Fibroblast of lung (primary cell): ENCODE measurements around the gene IFNL1. TPM values are rescaled to one million over a fixed set of nuclear protein-coding genes. Genes with fewer than 3 reads are reported as not detected.

Experiments
- DNase-seq, 2 donors: peaks; one replicate each; pipeline versions ENCODE4 v3.0.0 to v3.0.0-alpha.2; 2010; ENCODE audit warnings: low read depth in 2 of 2
- H2AFZ ChIP-seq: 2 replicates; pipeline ENCODE4 v1.5.1; 2012; ENCODE audit warnings: low read length, control low read depth, inconsistent platforms
- H3K27ac ChIP-seq: 2 replicates; pipeline ENCODE4 v1.5.1; 2011; ENCODE audit warnings: low read length, control low read depth; ENCODE audit not compliant: insufficient read depth
- H3K27me3 ChIP-seq: 2 replicates; pipeline ENCODE4 v1.5.1; 2011; ENCODE audit warnings: mild to moderate bottlenecking, low read length; ENCODE audit not compliant: control insufficient read depth, insufficient read depth
- H3K36me3 ChIP-seq: 2 replicates; pipeline ENCODE4 v1.5.1; 2011; ENCODE audit warnings: low read length; ENCODE audit not compliant: control insufficient read depth, insufficient read depth
- H3K4me1 ChIP-seq: 2 replicates; pipeline ENCODE4 v1.5.1; 2011; ENCODE audit warnings: low read length; ENCODE audit not compliant: control insufficient read depth, insufficient read depth; ENCODE audit errors: extremely low read depth
- H3K4me2 ChIP-seq: 2 replicates; pipeline ENCODE4 v1.5.1; 2011; ENCODE audit warnings: low read length, control low read depth; ENCODE audit not compliant: insufficient read depth; ENCODE audit errors: extremely low read depth
- H3K4me3 ChIP-seq, 4 experiments: fragments of 200-600 bp in 1 of 4; sonication (generic) in 1 of 4; replicated peaks in 1 of 4; 2 replicates each; pipeline ENCODE4 v1.5.1; 2011 to 2016; ENCODE audit warnings: low read length in 4 of 4, low read depth in 3 of 4, mild to moderate bottlenecking in 3 of 4, control low read depth in 2 of 4, inconsistent platforms in 1 of 4, mixed read lengths in 1 of 4; ENCODE audit not compliant: insufficient read depth in 1 of 4; ENCODE audit errors: control extremely low read depth in 1 of 4
- H3K79me2 ChIP-seq: 2 replicates; pipeline ENCODE4 v1.5.1; 2012; ENCODE audit warnings: mild to moderate bottlenecking, low read length, inconsistent platforms; ENCODE audit not compliant: control insufficient read depth, insufficient read depth
- H3K9ac ChIP-seq: 2 replicates; pipeline ENCODE4 v1.5.1; 2011; ENCODE audit warnings: mild to moderate bottlenecking, low read length, control low read depth; ENCODE audit not compliant: insufficient read depth
- H3K9me3 ChIP-seq: 2 replicates; pipeline ENCODE4 v1.5.1; 2012; ENCODE audit warnings: low read depth, low read length; ENCODE audit not compliant: control insufficient read depth, insufficient read depth
- H4K20me1 ChIP-seq: 2 replicates; pipeline ENCODE4 v1.5.1; 2011; ENCODE audit warnings: low read length; ENCODE audit not compliant: control insufficient read depth, insufficient read depth; ENCODE audit errors: extremely low read depth
- EZH2 ChIP-seq: IDR thresholded peaks from 2 replicates; pipeline ENCODE4 v1.5.1; 2012; ENCODE audit warnings: low read length, control low read depth, mild to moderate bottlenecking; ENCODE audit errors: missing control alignments
- polyA minus RNA-seq: library from RNA; depleted of rRNA, polyadenylated mRNA; stranded (reverse); fragments of >200 nt; gene quantifications from 2 replicates; pipeline ENCODE4 v1.2.3, GENCODE V29; 2011; ENCODE audit warnings: low replicate concordance
- polyA plus RNA-seq, 2 donors: library from polyadenylated mRNA; depleted of rRNA in 1 of 2; stranded (reverse) in 1 of 2; unstranded in 1 of 2; fragments of >200 nt; gene quantifications; 2 replicates each; pipeline ENCODE4 v1.2.1, GENCODE V29; 2011 to 2012; ENCODE audit warnings: missing spikeins in 1 of 2
- total RNA-seq: library from RNA; depleted of rRNA; stranded (reverse); fragments of >200 nt; gene quantifications from 2 replicates; pipeline ENCODE4 v1.2.1, GENCODE V29; 2014
- TF ChIP-seq, protein P1 (sequence below), 2 donors: IDR thresholded peaks in 1 of 2; conservative IDR thresholded peaks in 1 of 2; 1 replicate in 1 of 2; 2 replicates in 1 of 2; pipeline ENCODE4 v1.5.1; 2011 to 2012; ENCODE audit warnings: low read length in 2 of 2, control low read depth in 1 of 2, inconsistent platforms in 1 of 2, low read depth in 1 of 2, mild to moderate bottlenecking in 1 of 2

IFNL1 gene
- total RNA-seq (not detected in 2 replicates), polyA plus RNA-seq (not detected in 2 replicates), polyA minus RNA-seq (not detected in 2 replicates)
- polyA plus RNA-seq (2012): not detected in 2 replicates

- Histone ChIP-seq H3K9me3 (no peaks in the 10 kb centered on the region), H3K4me3 (no peak within 1 kb of the TSS), H3K4me2 (no peak within 1 kb of the TSS), H3K79me2 (no peaks in the 10 kb centered on the region), H3K36me3 (no peaks in the 10 kb centered on the region), H2AFZ (no peak within 1 kb of the TSS), H3K4me1 (no peaks in the 10 kb centered on the region), H3K27ac (no peak within 1 kb of the TSS), H3K27me3 (peaks cover 3% of the 10 kb centered on the region), H4K20me1 (no peaks in the 10 kb centered on the region), H3K9ac (no peak within 1 kb of the TSS)
- no peak for TF ChIP-seq EZH2
- TF ChIP-seq, protein P1, sequence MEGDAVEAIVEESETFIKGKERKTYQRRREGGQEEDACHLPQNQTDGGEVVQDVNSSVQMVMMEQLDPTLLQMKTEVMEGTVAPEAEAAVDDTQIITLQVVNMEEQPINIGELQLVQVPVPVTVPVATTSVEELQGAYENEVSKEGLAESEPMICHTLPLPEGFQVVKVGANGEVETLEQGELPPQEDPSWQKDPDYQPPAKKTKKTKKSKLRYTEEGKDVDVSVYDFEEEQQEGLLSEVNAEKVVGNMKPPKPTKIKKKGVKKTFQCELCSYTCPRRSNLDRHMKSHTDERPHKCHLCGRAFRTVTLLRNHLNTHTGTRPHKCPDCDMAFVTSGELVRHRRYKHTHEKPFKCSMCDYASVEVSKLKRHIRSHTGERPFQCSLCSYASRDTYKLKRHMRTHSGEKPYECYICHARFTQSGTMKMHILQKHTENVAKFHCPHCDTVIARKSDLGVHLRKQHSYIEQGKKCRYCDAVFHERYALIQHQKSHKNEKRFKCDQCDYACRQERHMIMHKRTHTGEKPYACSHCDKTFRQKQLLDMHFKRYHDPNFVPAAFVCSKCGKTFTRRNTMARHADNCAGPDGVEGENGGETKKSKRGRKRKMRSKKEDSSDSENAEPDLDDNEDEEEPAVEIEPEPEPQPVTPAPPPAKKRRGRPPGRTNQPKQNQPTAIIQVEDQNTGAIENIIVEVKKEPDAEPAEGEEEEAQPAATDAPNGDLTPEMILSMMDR (conservative IDR thresholded peaks at IDR 0.05 in 1 of 2, IDR thresholded peaks at IDR 0.05 in 1 of 2; ENCODE audit: low read depth in 1 of 2, low read length in 2 of 2): no peak
- no peak for DNase-seq
Measured at GRCh38 chr19:39296055-39296645, at the start of gene IFNL1. TSS of gene IFNL1 (plus strand) at chr19:39296407. CDS start at chr19:39296422, 15 bp downstream.

DNA sequence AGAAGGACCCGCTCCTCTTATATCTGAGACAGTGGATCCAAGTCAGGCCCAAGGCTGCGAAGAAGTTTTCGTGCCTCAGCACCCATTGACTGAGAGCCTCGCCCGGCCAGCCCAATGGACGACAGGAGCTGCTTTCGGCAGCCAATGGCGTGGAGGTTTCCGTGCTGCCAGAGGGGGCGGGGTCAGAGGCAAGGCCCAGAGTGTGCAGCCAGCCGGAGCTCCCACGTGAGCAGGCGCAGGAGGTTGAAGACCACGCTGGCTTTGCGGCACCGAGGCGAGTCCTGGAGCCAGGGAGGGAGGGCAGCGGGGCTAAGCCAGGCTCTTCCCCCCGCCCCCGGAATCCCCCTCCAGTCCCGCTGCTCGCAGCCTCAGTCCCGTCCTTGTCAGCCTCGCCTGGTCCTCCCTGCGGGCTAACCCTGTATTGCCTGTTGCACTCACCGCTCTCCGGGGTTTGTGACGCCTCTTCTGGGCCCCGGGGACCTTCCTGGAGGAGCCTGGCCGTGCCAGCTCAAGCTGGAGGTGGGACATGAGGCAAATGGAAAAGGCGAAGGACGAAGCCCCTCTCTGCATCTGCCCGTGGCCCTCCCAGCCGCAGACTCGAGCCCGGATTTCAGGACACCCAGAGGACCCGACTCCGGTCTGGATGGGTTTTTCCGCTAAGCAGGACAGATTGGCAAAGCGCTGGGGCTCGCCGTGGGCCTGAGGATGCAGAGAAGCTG is 49.1 kb upstream of the IFNL1 start:
- Histone ChIP-seq H3K27ac (no peak overlapping the region), H3K4me2 (no peak overlapping the region), H3K9me3 (no peaks in the 10 kb centered on the region), H3K9ac (no peak overlapping the region), H4K20me1 (no peaks in the 10 kb centered on the region), H3K27me3 (peaks cover 28% of the 10 kb centered on the region), H3K79me2 (no peaks in the 10 kb centered on the region), H2AFZ (no peak overlapping the region), H3K4me1 (no peaks in the 10 kb centered on the region), H3K36me3 (no peaks in the 10 kb centered on the region), H3K4me3 (no peak overlapping the region)
- TF ChIP-seq, protein P1 (conservative IDR thresholded peaks at IDR 0.05 in 1 of 2, IDR thresholded peaks at IDR 0.05 in 1 of 2; ENCODE audit: low read depth in 1 of 2, low read length in 2 of 2): no peak
- no peak for TF ChIP-seq EZH2
- peak in 1 of 2 donors; percentile 12 for DNase-seq
